Measurements from ENCODE around the gene C2CD5. TPM values are rescaled to one million over a fixed set of nuclear protein-coding genes. Genes with fewer than 3 reads are reported as not detected.

The C2CD5 gene
- total RNA-seq, 1 experiment from 2014 or later, result 27.1 TPM

- POLR2A ChIA-PET (ENCODE audit: low non-redundant PET), result no interaction called here
- DNase-seq (ENCODE audit: low spot score), result no peak
- Histone ChIP-seq H3K4me3 (ENCODE audit: low read depth, low read length, poor library complexity, severe bottlenecking) (no peak overlapping the region), H3K4me1 (ENCODE audit: insufficient read depth, low read length, poor library complexity, severe bottlenecking) (no peaks in the 10 kb centered on the region), H3K27ac (ENCODE audit: low read depth, low read length, poor library complexity, severe bottlenecking) (no peak overlapping the region), H3K9me3 (ENCODE audit: low read depth, low read length, poor library complexity, severe bottlenecking) (no peaks in the 10 kb centered on the region), H3K27me3 (replicated peaks; ENCODE audit: insufficient read depth, low read depth, low read length, poor library complexity) (no peaks in the 10 kb centered on the region), H3K36me3 (ENCODE audit: insufficient read depth, low read length, poor library complexity, severe bottlenecking) (no peaks in the 10 kb centered on the region)
- BruUV-seq (replicated peaks), result no TSS peak
- TF ChIP-seq EZH2 (IDR thresholded peaks at IDR 0.05; ENCODE audit: borderline replicate concordance, low read depth, low read length, poor library complexity, severe bottlenecking) (no peak), CTCF (conservative IDR thresholded peaks at IDR 0.05; ENCODE audit: low read depth, low read length) (no peak)
- CTCF ChIA-PET, result no interaction called here
- intact Hi-C loops (cut with micrococcal nuclease; ENCODE audit: unreplicated experiment), result no loop called here
Measured at GRCh38 chr12:22407397-22407796, 136.9 kb downstream of the C2CD5 start.

- ChIA-PET POLR2A (ENCODE audit: low non-redundant PET) (no interaction called here), CTCF (no interaction called here)
- Histone ChIP-seq H3K9me3 (ENCODE audit: low read depth, low read length, poor library complexity, severe bottlenecking) (no peaks in the 10 kb centered on the region), H3K4me1 (ENCODE audit: insufficient read depth, low read length, poor library complexity, severe bottlenecking) (no peaks in the 10 kb centered on the region), H3K27ac (ENCODE audit: low read depth, low read length, poor library complexity, severe bottlenecking) (no peak overlapping the region), H3K36me3 (ENCODE audit: insufficient read depth, low read length, poor library complexity, severe bottlenecking) (no peaks in the 10 kb centered on the region), H3K27me3 (replicated peaks; ENCODE audit: insufficient read depth, low read depth, low read length, poor library complexity) (no peaks in the 10 kb centered on the region), H3K4me3 (ENCODE audit: low read depth, low read length, poor library complexity, severe bottlenecking) (no peak overlapping the region)
- DNase-seq (ENCODE audit: low spot score), result no peak
- BruUV-seq (replicated peaks), result no TSS peak
- intact Hi-C loops (cut with micrococcal nuclease; ENCODE audit: unreplicated experiment), result no loop called here
- no peak for TF ChIP-seq CTCF (conservative IDR thresholded peaks at IDR 0.05; ENCODE audit: low read depth, low read length)
- TF ChIP-seq EZH2 (IDR thresholded peaks at IDR 0.05; ENCODE audit: borderline replicate concordance, low read depth, low read length, poor library complexity, severe bottlenecking), result no peak
Measured at GRCh38 chr12:22406627-22407026, 137.7 kb downstream of the C2CD5 start.

GRCh38 chr12:22399464-22400180 lies 144.7 kb downstream of the C2CD5 start:
- Histone ChIP-seq H3K27ac (ENCODE audit: low read depth, low read length, poor library complexity, severe bottlenecking) (no peak overlapping the region), H3K4me3 (ENCODE audit: low read depth, low read length, poor library complexity, severe bottlenecking) (no peak overlapping the region), H3K27me3 (replicated peaks; ENCODE audit: insufficient read depth, low read depth, low read length, poor library complexity) (no peaks in the 10 kb centered on the region), H3K9me3 (ENCODE audit: low read depth, low read length, poor library complexity, severe bottlenecking) (no peaks in the 10 kb centered on the region), H3K36me3 (ENCODE audit: insufficient read depth, low read length, poor library complexity, severe bottlenecking) (no peaks in the 10 kb centered on the region), H3K4me1 (ENCODE audit: insufficient read depth, low read length, poor library complexity, severe bottlenecking) (no peaks in the 10 kb centered on the region)
- no peak for TF ChIP-seq CTCF (conservative IDR thresholded peaks at IDR 0.05; ENCODE audit: low read depth, low read length)
- TF ChIP-seq EZH2 (IDR thresholded peaks at IDR 0.05; ENCODE audit: borderline replicate concordance, low read depth, low read length, poor library complexity, severe bottlenecking), result no peak
- ChIA-PET CTCF (no interaction called here), POLR2A (ENCODE audit: low non-redundant PET) (no interaction called here)
- DNase-seq (ENCODE audit: low spot score), result no peak
- intact Hi-C loops (cut with micrococcal nuclease; ENCODE audit: unreplicated experiment), result no loop called here
- no TSS peak for BruUV-seq (replicated peaks)

Other genes with a start within 250 kb of the C2CD5 start
- 0.17 and 0.28 TPM in 2 replicates for gene ST8SIA1, start 209.8 kb downstream of the C2CD5 start, total RNA-seq (2021)
- gene ETNK1, start 80.6 kb upstream of the C2CD5 start, total RNA-seq (2021), result 77.8 and 90.4 TPM in 2 replicates